DMS114 treated with DMSO at 0.1 percent for 48 hours (cell line): ENCODE results near the gene TIMMDC1.

Experiments
- DNase-seq: peaks from one replicate; lab custom pipeline; 2025; ENCODE audit not compliant: unreplicated experiment; lab: John Stamatoyannopoulos, UW

The TIMMDC1 gene, protein sequence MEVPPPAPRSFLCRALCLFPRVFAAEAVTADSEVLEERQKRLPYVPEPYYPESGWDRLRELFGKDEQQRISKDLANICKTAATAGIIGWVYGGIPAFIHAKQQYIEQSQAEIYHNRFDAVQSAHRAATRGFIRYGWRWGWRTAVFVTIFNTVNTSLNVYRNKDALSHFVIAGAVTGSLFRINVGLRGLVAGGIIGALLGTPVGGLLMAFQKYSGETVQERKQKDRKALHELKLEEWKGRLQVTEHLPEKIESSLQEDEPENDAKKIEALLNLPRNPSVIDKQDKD

DNA sequence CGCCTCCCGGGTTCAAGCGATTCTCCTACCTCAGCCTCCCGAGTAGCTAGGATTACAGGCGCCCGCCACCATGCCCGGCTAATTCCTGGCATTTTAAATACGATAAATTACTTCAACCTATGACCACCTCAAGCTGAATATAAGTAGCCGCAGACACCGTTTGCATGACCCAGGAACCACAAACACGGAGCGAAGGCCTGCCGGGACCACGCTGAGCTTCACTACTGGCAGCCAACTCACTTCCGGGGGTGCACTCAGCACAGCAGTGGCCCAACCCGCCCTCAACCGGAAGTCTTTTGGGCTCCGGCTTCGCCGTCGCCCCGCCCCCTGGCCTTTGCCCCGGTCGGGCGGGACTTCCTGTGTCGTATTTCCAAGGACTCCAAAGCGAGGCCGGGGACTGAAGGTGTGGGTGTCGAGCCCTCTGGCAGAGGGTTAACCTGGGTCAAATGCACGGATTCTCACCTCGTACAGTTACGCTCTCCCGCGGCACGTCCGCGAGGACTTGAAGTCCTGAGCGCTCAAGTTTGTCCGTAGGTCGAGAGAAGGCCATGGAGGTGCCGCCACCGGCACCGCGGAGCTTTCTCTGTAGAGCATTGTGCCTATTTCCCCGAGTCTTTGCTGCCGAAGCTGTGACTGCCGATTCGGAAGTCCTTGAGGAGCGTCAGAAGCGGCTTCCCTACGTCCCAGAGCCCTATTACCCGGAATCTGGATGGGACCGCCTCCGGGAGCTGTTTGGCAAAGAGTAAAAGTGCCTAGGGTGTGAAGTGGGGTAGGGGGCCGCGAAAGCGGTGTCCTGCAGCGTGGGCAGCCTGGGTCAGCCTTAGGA is at the start of gene TIMMDC1:
TSS of gene TIMMDC1 (plus strand) at position 362 of the 826 bp plus-strand sequence. CDS start at position 549, 187 bp downstream.
- DNase-seq = peak; percentile 90

DNA sequence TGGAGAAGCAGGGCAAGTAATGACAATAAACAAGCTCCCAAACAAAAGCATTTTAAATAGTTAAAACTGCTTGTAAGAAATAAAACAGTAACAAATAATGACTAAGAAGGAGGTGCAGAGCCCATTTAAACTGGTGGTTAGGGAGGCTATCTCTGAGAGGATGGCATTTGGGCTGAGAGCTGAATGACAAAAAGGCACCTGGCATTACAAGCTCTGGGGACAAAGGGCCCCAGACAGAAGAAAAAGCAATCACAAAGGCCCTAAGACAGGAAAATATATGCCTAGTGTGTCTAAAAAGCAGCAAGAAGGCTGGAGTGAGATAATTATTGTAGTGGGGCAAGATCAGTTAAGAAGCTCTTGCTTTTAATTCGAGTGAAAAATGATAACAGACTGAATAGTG is 44.5 kb upstream of the TIMMDC1 start:
- no peak for DNase-seq

DNA sequence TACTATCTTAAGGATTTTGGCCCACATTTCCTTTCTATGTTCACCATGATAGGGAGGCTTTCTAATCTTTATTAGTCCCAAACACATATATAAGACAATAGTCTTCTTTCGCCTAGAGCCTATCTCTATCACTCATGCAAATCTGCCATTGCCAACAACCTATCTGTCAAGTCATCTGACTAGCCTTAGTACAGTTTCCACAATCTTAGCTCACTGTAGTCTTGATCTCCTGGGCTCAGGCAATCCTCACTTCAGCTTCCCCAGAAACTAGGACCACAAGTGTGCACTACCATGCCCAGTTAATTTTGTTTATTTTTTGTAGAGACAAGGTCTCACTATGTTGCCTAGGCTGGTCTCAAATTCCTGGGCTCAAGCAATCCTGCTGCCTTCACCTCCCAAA is 41.9 kb upstream of the TIMMDC1 start:
- DNase-seq = no peak

- no peak for DNase-seq
Measured at GRCh38 chr3:119457246-119457645, 41.1 kb upstream of the TIMMDC1 start.

- DNase-seq = peak; percentile 97
Measured at GRCh38 chr3:119463171-119464169, 34.9 kb upstream of the TIMMDC1 start, which contains the start of gene TMEM39A. TMEM39A (minus strand) TSS chr3:119463615; CDS start chr3:119462074, 1,541 bp downstream.

GRCh38 chr3:119468041-119468440 is 30.3 kb upstream of the TIMMDC1 start:
- DNase-seq = no peak

- no peak for DNase-seq
Measured at GRCh38 chr3:119469418-119470189, 28.7 kb upstream of the TIMMDC1 start.

DNA sequence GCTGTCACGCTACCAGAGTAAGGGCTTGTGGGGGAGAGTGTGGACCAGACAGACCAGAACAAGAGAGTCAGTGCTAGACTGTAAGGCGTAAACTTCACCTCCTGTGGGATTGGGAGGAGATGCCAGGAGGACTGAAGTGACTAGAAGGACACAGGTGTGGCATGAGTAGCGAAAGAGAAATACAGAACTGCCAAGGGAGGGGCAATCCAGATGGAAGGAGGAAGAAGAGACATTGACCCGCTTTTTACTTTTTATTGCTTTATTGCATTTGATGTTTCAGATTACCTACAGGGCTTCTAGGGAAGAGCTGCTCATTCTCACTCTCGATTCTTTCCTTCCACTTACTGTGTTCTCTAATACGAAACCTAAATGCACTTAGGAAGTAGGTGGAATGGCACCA is 27.5 kb upstream of the TIMMDC1 start:
- DNase-seq = no peak

DNA sequence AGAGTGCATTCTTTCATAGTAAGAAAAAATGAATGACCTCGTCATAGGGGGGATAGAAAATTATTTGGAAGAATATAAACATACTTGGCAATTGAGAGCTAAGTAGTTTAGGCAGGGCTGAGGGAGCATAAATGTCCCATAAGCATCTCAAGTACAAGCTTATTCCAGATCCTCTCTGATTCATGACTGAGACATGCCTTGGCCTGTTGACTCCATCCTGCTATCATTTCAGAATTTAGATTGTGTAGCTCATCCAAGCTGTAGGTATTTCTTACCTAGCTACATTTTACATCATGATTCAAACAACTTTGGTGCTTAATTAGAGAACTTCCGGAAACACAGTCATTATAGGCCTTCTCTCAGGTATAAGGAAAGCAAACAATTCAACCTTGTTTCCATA is 17.3 kb upstream of the TIMMDC1 start:
- DNase-seq = no peak

GRCh38 chr3:119483101-119483500 is 15.2 kb upstream of the TIMMDC1 start:
- DNase-seq = no peak

DNA sequence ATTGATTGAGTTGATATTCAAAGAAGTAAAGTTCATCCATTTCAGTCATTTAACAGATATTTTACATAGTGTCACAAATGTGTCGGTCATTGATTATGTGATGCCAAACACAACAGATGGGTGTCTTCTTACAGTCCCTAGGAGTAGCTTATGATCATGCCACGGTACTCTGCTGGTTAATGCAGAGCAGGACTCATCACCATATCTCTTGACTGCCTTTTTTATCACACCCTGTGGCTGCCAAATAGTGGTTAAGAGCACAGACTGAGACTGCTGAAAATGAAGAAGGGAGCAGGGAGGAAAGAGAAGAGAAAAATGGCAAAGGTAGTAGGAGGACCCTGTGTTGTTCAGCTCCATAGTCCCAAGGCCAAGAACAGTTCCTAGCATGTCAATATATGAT is 12.8 kb upstream of the TIMMDC1 start:
- no peak for DNase-seq

- DNase-seq = no peak
Measured at GRCh38 chr3:119490153-119490552, 8.2 kb upstream of the TIMMDC1 start.

- no peak for DNase-seq
Measured at GRCh38 chr3:119492128-119492527, 6.2 kb upstream of the TIMMDC1 start.

GRCh38 chr3:119492810-119493209 is 5.5 kb upstream of the TIMMDC1 start:
- no peak for DNase-seq

DNA sequence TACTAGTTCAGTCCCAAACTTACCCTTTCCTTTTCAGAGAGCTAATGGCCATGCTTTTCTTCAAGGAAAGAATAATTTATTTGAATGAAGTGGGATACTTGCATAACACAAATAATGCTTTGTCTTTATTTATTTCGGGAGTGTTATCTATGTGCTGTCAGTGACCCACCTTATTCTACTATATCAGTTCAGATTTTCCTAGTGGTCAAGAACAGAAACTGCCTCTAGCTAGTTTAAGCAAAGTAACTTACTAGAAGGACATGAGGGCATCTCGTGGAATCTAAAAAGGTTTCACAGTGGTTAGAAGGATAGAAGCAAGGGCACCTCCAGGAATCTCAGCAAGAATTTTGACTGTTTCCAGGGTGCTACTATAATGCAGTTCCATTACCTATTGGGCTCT is 3.8 kb upstream of the TIMMDC1 start:
- DNase-seq = no peak

- no peak for DNase-seq
Measured at GRCh38 chr3:119497820-119498185, 544 bp upstream of the TIMMDC1 start.

DNA sequence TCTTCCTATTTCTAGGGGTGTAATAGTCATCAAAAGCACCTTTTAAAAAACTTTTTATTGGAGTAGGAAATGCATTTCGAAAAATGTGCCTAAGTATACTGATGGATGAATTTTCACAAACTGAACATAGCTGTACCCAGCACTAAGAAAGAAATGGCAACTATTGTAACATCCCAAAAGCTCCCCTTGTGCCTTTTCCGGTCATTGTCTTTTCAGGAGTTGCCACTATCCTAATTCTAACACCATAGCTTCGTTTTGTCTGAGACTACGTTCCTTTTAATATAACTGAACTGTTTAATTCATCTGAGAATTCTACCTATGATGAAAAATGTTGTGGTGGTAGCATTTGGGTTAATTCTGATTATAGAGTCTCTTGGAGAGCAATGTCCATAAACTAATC is 1.9 kb downstream of the TIMMDC1 start:
- DNase-seq = no peak

DNA sequence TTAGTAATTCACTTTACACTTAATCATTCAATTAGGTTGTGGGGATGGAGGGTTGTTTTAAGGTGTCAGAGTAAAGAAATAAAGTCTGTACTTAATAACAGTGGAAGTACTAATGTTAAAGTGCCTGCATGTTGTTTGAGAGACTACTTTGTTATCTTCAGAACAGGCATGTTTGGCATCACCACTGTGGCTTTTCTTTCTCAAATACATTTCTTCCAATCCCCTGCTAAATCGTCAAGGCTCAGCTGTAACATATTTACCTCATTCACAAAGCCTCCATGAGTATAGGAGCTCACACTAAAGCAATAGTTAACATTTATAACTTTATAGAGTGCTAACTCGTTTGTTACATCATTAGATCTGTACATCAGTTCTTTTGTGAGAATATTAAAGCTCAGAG is 2.6 kb downstream of the TIMMDC1 start:
- no peak for DNase-seq

DNA sequence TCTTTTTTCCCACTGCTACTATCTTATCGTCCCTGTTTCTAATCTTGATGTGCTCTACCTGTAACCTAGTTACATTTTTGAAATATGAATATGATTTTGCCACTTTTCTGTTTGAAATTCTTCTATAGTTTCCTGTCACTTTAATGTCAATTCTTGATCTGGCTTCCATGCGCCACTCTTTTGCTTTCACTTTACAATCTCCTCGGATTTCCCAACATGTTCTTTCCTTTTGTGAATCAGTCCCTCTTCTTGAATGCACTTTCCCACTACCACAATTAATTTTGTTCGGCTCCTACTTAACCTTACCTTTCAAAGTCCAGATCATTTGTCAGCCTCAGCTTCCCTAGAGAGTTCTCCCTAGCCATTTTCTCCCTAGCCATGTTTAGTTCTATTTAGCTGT is 8.3 kb downstream of the TIMMDC1 start:
- DNase-seq = no peak

DNA sequence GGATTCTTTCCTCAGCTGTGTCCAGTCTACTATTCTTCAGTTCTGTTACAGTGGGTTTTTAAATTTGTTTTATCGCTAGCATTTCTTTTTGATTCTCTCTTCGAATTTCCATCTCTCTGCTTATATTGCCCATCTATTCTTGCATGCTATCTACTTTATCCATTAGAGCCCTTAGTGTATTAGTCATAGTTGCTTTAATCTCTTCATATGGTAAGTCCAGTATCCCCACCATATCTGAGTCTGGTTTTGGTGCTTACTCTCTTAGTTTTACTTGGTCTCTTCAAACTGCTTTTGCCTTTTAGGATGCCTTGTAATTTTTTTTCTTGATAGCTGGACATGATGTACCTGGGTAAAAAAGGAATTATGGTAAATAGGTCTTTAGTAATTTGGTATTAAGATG is 9.1 kb downstream of the TIMMDC1 start:
- DNase-seq = no peak
